Stomach smooth muscle (tissue), 2 donors: ENCODE data around the gene SPAG16.

Experiments
- H3K27ac ChIP-seq: one replicate; pipeline ENCODE4 v1.7.0; 2013; ENCODE audit warnings: mild to moderate bottlenecking, low read length, inconsistent platforms
- H3K27me3 ChIP-seq, 2 donors: one replicate each; pipeline ENCODE4 v1.7.0; 2013; ENCODE audit warnings: low read length in 2 of 2; ENCODE audit not compliant: insufficient read depth in 2 of 2, control insufficient read depth in 1 of 2
- H3K36me3 ChIP-seq, 2 donors: one replicate each; pipeline ENCODE4 v1.7.0; 2013; ENCODE audit warnings: low read length in 2 of 2; ENCODE audit not compliant: control insufficient read depth in 2 of 2, insufficient read depth in 2 of 2
- H3K4me1 ChIP-seq: one replicate; pipeline ENCODE4 v1.7.0; 2013; ENCODE audit warnings: low read length; ENCODE audit not compliant: control insufficient read depth, insufficient read depth
- H3K4me3 ChIP-seq, 2 donors: one replicate each; pipeline ENCODE4 v1.7.0; 2013; ENCODE audit warnings: low read length in 2 of 2
- H3K9ac ChIP-seq, 2 donors: one replicate each; pipeline ENCODE4 v1.7.0; 2013; ENCODE audit warnings: low read length in 2 of 2, mild to moderate bottlenecking in 1 of 2
- H3K9me3 ChIP-seq, 2 donors: one replicate each; pipeline ENCODE4 v1.7.0; 2013; ENCODE audit warnings: low read length in 2 of 2; ENCODE audit not compliant: control insufficient read depth in 2 of 2
- donor health status: healthy.
- donor health status: Pancreatic carcinoma.

Gene SPAG16

DNA sequence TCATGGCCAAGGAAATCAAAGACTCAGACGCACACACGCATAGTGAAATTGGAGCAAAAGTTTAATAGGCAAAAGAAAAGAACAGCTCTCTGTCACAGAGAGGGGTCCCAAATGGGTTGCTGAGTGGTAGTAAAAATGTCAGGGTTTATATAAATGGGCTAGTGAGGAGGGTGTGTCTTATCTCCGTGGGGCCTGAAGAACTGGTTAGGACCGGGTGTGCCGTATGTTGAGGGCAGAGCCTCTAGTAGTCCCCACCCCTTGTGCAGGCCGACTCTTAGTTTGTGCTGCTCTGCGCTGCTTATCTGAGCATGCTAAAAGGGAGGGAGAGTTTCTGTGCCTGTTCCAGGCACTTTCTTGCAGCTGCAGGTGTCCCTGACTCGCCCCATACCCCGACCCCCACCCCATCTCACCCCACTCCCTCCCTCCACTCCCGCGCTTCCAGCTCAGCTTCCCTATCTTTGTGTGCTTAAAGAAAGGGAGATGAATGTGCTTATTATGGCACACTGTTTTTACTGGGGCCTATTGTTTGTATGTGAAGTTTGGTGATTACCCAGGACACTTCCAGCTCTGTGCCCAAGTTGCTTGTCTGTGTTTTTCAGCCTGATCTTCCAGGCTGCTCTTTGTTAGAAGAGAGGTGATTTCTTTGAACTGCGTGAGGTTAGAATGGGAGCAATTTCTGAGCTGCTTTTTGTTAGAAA lies 167.4 kb downstream of the SPAG16 start:
- no peak overlapping the region for H3K9ac ChIP-seq
- no peaks in the 10 kb centered on the region for H3K27me3 ChIP-seq
- H3K4me3 ChIP-seq, result no peak overlapping the region
- H3K36me3 ChIP-seq, result no peaks in the 10 kb centered on the region
- H3K27ac ChIP-seq, result no peak overlapping the region
- peaks cover 0 to 4% of the 10 kb centered on the region in 2 donors for H3K9me3 ChIP-seq
- no peaks in the 10 kb centered on the region for H3K4me1 ChIP-seq

DNA sequence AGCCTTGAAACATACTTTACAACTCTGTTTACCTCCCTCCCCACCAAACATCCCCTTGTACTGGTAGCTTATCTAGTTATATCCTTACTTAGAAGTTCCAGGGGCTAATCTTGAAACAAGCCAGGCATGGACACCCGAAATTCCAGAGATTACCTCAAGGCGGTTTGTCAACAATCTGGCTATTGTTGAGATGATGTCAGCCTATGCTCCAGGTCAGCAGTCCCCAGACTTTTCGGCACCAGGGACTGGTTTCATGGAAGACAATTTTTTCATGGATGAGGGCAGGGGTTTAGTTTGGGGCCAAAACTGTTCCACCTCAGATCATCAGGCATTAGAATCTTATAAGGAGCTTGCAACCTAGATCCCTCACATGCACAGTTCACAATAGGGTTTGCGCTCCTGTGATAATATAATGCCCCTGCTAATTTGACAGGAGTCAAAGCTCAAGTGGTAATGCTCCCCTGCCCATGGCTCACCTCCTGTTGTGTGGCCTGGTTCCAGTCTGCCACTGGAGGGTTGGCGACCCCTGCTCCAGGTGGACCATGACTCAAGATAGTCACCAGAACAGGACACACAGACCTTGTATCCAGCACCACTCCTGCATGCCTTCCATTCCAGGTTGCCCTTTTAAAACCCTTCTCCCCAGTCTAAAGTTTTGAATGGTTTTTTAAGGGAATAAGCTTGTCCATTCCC lies 171.2 kb downstream of the SPAG16 start:
- Histone ChIP-seq H3K27ac (no peak overlapping the region), H3K36me3 (no peaks in the 10 kb centered on the region), H3K9me3 (no peaks in the 10 kb centered on the region), H3K4me3 (no peak overlapping the region), H3K4me1 (no peaks in the 10 kb centered on the region), H3K27me3 (no peaks in the 10 kb centered on the region), H3K9ac (no peak overlapping the region)

DNA sequence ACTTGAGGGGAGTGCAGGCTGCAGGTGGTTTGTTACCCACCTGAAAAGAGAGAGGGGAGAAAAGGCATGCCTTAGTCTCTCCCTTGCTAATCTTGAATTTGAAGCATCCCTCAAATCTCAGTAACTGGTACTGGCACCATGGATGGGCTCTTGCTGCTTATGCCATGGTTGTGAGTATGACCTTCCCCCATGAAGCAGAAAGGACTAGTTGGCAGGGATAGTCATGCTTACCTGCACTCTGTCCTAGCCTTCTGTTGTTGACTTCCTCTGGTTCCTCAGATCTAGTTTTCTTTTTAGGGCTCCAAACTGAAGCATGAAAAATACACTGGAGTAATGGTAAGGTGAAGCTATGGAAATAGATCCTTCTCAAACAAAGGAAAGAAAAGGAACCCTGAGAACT lies 191.2 kb downstream of the SPAG16 start:
- H3K4me1 ChIP-seq, result no peaks in the 10 kb centered on the region
- H3K9ac ChIP-seq, result no peak overlapping the region
- H3K27ac ChIP-seq, result no peak overlapping the region
- H3K27me3 ChIP-seq, result no peaks in the 10 kb centered on the region
- no peaks in the 10 kb centered on the region for H3K36me3 ChIP-seq
- H3K9me3 ChIP-seq, result peaks cover 12 to 17% of the 10 kb centered on the region in 2 donors
- H3K4me3 ChIP-seq, result no peak overlapping the region

DNA sequence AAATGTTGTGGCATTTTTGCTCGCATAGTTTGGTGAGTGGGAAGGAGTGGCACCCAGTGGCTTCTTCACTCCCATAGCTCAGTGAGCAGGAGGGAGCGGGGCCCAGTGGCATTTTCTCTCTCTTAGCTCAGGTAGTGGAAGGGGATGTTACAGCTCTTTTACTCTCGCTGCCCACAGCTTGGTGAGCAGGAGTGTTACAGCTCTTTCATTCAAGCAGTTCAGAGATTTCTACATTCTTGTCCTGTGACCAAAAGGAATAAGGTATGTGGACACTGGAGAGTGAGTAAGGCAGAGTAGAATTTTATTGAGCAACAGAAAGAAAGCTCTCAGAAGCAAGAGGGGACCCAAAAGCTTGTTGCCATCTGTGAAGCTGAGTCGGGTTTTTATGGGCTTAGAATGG lies 192.4 kb downstream of the SPAG16 start:
- no peaks in the 10 kb centered on the region for H3K27me3 ChIP-seq
- peaks cover 12 to 17% of the 10 kb centered on the region in 2 donors for H3K9me3 ChIP-seq
- H3K36me3 ChIP-seq, result no peaks in the 10 kb centered on the region
- no peak overlapping the region for H3K9ac ChIP-seq
- H3K27ac ChIP-seq, result no peak overlapping the region
- H3K4me1 ChIP-seq, result no peaks in the 10 kb centered on the region
- no peak overlapping the region for H3K4me3 ChIP-seq

DNA sequence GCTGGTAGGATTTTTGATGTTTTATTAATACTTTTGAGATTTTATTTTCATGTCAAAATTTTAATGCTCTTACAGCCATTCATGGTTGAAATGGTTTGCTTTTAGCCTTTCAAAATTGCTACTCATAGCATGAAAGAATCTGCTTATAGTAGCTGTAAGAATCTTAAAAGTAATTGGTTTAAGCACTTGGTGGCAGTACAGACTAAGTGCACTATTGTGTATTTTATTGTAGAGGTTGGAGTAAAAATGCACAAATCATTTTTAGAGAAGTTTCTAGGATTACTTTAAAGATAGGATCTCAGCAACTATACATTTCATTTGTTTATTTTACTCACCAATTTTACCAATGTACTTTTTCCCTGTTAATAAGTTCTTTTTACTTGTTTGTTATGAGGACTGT lies 205.8 kb downstream of the SPAG16 start:
- Histone ChIP-seq H3K4me3 (no peak overlapping the region), H3K36me3 (no peaks in the 10 kb centered on the region), H3K4me1 (no peaks in the 10 kb centered on the region), H3K27me3 (no peaks in the 10 kb centered on the region), H3K9ac (no peak overlapping the region), H3K9me3 (no peaks in the 10 kb centered on the region), H3K27ac (no peak overlapping the region)

DNA sequence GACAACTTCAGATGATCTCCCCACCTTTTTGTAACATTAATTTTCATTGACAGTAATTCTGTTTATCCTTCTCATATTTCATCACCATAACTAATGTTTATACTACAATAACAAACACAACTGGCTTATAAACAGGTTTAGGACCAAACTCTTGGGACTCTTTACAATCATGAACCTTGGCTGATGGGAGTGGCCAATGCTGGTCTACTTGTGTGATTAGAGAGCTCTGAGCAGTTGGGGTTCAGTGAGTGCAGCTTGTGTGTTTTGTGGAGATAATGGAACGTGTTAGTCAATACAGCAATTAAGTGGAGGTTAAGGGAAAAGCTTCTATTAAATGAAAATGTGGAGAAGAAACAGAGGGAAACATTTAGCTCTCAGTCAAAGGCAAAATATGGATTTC lies 207.1 kb downstream of the SPAG16 start:
- Histone ChIP-seq H3K27me3 (no peaks in the 10 kb centered on the region), H3K4me3 (no peak overlapping the region), H3K9ac (no peak overlapping the region), H3K27ac (no peak overlapping the region), H3K9me3 (no peaks in the 10 kb centered on the region), H3K36me3 (no peaks in the 10 kb centered on the region), H3K4me1 (no peaks in the 10 kb centered on the region)

DNA sequence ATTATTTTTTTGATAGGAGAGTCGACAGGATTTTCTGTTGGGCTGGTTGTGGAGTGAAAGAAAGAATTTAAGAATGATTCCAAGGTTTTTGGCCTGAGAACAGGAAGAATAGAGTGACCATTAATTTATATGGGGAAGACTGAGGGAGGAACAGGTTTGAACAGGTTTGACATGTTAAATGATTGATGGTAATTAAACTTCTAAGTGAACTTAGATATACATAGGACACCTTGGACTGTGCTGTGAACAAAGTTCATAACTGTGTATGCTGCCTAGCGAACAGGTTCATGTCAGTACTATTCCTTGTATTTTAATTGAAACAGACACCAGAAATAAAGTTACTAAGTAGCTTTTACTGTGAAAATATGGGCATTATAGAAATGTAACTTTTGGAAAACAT lies 212.0 kb downstream of the SPAG16 start:
- no peaks in the 10 kb centered on the region for H3K27me3 ChIP-seq
- no peaks in the 10 kb centered on the region for H3K4me1 ChIP-seq
- H3K4me3 ChIP-seq, result no peak overlapping the region
- H3K27ac ChIP-seq, result no peak overlapping the region
- H3K9ac ChIP-seq, result no peak overlapping the region
- H3K9me3 ChIP-seq, result peaks cover 0 to 4% of the 10 kb centered on the region in 2 donors
- no peaks in the 10 kb centered on the region for H3K36me3 ChIP-seq

DNA sequence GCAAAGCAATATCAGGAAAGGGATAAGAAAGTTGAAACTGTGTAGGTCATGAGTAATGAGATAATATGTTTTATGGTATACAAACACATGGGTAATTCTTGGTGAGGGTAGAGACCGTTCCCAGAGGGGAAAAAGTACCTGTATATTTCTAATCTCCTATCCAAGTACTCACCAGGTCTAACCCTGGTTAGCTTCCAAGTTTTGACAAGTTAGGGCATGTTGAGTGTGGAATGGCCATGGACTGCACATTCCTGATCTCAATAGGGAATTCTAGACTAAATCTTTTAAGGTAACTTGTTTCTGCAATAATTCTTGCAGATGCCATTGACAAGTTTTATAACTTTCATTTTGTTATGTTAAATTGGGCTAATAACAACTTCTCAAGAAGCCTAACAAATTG lies 216.6 kb downstream of the SPAG16 start:
- no peak overlapping the region for H3K9ac ChIP-seq
- H3K4me3 ChIP-seq, result no peak overlapping the region
- no peaks in the 10 kb centered on the region for H3K4me1 ChIP-seq
- no peak overlapping the region for H3K27ac ChIP-seq
- no peaks in the 10 kb centered on the region for H3K36me3 ChIP-seq
- peaks cover 0 to 4% of the 10 kb centered on the region in 2 donors for H3K9me3 ChIP-seq
- no peaks in the 10 kb centered on the region for H3K27me3 ChIP-seq

DNA sequence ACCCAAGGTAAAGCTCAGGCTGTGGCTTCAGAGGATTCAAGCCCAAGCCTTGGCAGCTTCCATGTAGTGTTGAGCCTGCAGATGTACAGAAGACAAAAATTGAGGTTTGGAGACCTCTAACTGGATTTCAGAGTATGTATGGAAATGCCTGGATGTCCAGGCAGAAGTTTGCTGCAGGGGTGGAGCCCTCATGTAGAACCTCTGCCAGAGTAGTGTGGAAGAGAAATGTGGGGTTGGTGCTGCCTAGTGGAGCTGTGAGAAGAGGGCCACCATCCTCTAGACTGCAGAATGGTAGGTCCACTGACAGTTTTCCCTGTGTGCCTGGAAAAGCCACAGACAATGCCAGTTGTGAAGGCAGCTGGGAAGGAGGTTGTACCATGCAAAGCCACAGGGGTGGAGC lies 239.9 kb downstream of the SPAG16 start:
- Histone ChIP-seq H3K9me3 (peaks cover 0 to 3% of the 10 kb centered on the region in 2 donors), H3K27ac (no peak overlapping the region), H3K4me3 (no peak overlapping the region), H3K9ac (no peak overlapping the region), H3K4me1 (no peaks in the 10 kb centered on the region), H3K36me3 (no peaks in the 10 kb centered on the region), H3K27me3 (no peaks in the 10 kb centered on the region)

DNA sequence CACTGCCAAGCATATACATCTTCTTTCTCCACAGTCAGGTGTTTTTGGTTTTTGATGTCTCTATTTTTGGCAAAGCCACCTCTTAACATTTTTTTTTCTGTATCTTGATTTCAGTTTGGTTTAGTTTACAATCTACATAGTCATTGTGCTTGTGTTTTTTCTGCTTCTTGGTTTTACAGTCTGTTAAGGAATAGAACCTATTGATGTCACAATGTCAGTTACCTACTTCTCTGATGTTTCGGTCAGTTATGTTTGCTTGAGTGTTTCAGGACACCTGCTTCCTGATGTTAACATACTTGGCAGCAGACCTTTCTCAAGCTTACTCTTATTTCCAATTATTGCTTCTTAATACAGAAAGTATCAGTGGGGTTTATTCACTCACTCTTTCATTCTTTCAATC lies 253.3 kb downstream of the SPAG16 start:
- H3K27ac ChIP-seq, result no peak overlapping the region
- H3K4me3 ChIP-seq, result no peak overlapping the region
- H3K4me1 ChIP-seq, result no peaks in the 10 kb centered on the region
- no peak overlapping the region for H3K9ac ChIP-seq
- no peaks in the 10 kb centered on the region for H3K9me3 ChIP-seq
- H3K36me3 ChIP-seq, result no peaks in the 10 kb centered on the region
- H3K27me3 ChIP-seq, result no peaks in the 10 kb centered on the region

DNA sequence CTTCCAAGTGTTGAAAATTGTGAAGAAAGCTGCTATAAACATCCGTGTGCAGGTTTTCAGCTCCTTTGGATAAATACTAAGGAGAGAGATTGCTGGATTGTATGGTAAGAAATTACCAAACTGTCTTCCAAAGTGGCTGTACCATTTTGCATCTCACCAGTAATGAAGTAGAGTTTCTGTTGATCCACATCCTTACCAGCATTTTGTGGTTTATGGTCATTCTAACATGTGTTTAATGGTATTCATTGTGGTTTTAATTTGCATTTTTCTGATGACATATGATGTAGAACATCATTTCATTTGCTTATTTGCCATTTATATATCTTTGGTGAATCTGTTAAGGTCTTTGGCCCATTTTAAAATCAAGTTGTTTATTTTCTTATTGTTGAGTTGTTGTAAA lies 260.7 kb downstream of the SPAG16 start:
- no peaks in the 10 kb centered on the region for H3K36me3 ChIP-seq
- H3K9me3 ChIP-seq, result no peaks in the 10 kb centered on the region

More for the DNA sequence above, 260.7 kb downstream of the SPAG16 start:
- no peak overlapping the region for H3K27ac ChIP-seq
- H3K9ac ChIP-seq, result no peak overlapping the region
- H3K4me1 ChIP-seq, result no peaks in the 10 kb centered on the region
- H3K27me3 ChIP-seq, result no peaks in the 10 kb centered on the region
- H3K4me3 ChIP-seq, result no peak overlapping the region
